GM18951 (cell line): Measurements from ENCODE around the gene MATN1.

Experiments
- POLR2A ChIP-seq: IDR thresholded peaks from 4 replicates; pipeline ENCODE4 v1.6.1; 2011; ENCODE audit warnings: mild to moderate bottlenecking; ENCODE audit not compliant: insufficient read length, insufficient read depth; ENCODE audit errors: extremely low read depth
- in situ Hi-C: fragments of 300-500 bp; cut with MboI; formaldehyde crosslinking; loops from one replicate; pipeline ENCODE4 v1.12.0; 2022; ENCODE audit warnings: low sequenced_read_pairs, mixed read lengths, inconsistent platforms; ENCODE audit not compliant: unreplicated experiment

The MATN1 gene

GRCh38 chr1:30721812-30722537 is 1.4 kb downstream of the MATN1 start:
- TF ChIP-seq POLR2A = no peak
- in situ Hi-C loops = loop anchor here (5.0 to 10.0 kb wide), 2 partner anchors 40 to 193 kb away; no protein-coding TSS in a partner anchor

GRCh38 chr1:30721341-30721793 is 2.0 kb downstream of the MATN1 start:
- no peak for TF ChIP-seq POLR2A
- in situ Hi-C loops = loop anchor here (5.0 to 10.0 kb wide), 2 partner anchors 41 to 193 kb away; no protein-coding TSS in a partner anchor

GRCh38 chr1:30720271-30721223 is 2.8 kb downstream of the MATN1 start:
- TF ChIP-seq POLR2A = no peak
- in situ Hi-C loops = loop anchor here (5.0 to 10.0 kb wide), 2 partner anchors 42 to 194 kb away; no protein-coding TSS in a partner anchor

DNA sequence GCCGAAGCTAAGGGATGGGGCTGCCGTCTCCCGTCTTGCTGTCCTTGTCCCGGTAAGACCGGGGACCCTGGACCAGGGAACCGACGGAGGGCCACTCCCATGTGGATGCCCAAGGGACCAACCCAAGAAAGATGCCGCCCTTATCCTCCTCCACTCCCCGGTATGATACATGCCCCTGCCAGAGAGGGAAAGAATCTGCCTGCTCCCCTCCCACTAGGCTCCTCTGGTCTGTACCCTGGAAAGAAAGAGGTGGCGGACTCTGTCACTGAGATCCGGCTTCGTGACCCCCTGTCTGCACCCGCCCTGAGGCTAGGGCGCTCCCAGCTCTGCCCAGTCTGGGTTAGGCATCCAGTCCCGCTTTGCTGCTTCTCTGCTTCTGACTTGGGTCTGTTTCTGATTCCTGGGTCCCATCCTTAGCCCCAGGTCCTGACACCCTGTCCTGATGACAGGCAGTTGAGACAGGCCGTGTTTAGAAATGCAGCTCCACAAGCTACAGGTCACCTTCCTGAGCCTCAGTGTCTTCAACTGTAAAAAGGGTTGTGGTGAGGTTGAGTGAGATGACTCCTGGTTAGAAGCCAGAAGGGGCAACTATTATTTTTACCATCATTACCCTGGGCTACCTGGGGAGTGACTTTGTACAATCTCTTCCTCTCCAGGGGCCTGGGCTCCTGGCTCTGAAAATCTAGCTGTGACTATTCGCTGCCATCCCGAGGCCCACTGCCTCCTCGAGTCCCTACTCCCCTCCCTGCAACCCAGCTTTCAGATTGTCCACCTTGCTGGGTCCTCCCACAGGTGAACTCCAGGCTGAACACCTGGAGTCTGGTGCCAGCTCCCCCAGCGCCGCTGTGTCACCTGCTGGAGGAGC is 3.7 kb downstream of the MATN1 start:
- no peak for TF ChIP-seq POLR2A
- in situ Hi-C loops = loop anchor here (5.0 to 10.0 kb wide), 2 partner anchors 43 to 195 kb away; no protein-coding TSS in a partner anchor

DNA sequence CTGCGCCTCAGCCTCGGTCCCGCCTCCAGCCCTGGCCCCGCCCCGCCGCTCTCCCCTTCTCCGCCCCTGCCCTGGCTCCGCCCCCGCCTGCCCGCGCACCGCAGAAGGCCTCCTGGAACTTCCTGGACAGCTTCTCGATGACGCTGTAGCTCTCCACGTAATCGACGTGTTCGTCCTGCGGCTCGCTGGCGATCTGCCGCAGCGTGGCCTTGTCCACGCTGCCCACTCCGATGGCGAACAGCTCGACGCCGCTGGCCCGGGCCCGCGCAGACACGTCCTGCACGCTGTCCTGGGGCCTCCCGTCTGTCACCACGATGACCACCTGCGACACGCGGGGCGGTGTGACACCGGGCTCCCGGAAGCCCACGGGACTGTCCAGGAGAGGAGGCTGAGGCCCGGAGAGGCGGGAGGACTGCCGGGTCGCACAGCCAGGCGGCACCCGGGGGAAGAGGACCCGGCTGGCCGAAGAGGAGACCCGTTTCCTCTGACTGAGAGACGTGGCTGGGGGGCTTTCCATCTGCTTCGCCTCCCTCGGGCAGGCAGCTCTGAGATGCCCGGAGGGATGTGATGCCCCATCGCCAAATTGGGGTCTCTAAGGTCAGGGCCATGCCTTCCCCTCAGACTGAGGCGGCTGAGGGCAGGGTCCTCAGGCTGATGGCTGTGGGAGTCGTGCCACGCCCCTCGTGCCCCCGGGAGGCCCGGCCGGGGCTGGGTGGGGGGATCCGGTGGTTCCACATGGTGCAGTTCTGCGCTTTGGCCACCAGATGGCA is 4.6 kb downstream of the MATN1 start:
- in situ Hi-C loops = no loop called here
- peak; percentile 78 for TF ChIP-seq POLR2A

DNA sequence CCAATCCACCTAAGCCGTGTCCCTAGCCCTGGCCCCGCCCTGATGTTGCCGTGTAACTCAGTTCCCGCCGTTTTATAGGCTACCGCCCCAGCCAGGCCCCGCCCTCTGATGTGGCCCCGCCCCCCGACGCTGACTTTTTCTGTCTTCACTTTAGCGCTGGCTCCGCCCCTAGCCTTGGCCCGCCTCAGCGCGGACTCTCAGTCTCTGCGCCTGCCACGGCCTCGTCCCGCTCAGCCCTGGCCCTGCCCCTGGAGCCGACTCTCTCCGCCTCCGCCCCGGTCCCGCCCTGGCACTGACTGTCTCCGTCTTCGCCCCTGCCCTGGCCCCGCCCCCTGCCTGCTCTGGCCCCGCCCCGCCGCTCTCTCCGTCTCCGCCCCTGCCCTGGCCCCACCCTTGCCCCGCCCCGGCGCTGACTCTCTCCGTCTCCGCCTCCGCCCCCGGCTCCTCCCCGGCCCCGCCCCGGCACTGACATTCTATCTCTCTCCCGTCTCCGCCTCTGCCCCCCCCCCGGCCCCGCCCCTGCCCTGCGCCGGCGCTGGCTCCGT is 5.2 kb downstream of the MATN1 start:
- no peak for TF ChIP-seq POLR2A
- in situ Hi-C loops = no loop called here

DNA sequence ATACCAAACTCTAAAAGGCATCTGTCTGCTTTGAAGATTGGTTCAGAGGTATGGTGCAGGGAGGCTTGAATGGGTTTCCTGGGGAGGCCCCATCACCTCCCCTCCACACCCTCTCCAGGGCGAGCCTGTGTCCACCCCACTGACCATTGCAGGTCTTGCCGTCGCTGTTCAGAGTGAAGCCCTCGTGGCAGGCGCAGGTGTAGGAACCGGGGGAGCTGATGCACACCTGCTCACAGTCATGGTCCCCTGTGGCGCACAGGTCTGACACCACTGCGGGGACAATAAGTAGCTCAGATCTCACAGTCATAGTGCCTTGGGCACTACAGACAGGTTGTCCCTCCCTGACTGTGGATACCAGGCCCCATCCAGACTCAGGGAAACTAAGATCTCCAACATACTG is 6.7 kb downstream of the MATN1 start:
- no peak for TF ChIP-seq POLR2A
- in situ Hi-C loops = no loop called here

DNA sequence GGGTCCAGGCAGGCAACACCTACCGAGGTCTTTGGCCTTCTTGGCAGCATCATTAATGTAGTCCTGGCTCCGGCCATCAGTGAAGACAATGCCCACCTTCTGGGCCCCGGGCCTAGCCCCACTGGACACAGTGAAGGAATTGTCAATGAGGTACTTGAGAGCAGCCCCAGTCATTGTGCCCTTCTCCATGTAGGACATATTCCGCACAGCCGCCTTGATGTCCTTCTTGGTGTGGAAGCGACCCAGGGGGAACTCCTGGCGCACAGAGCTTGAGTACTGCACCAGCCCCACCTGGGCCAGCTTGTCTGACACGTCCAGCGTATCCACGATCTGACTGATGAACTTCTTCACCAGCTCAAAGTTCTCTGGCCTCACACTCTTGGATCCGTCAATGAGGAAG is 7.5 kb downstream of the MATN1 start:
- no peak for TF ChIP-seq POLR2A
- in situ Hi-C loops = no loop called here

- in situ Hi-C loops = no loop called here
- TF ChIP-seq POLR2A = no peak
Observed at GRCh38 chr1:30715216-30715615, 8.2 kb downstream of the MATN1 start.

DNA sequence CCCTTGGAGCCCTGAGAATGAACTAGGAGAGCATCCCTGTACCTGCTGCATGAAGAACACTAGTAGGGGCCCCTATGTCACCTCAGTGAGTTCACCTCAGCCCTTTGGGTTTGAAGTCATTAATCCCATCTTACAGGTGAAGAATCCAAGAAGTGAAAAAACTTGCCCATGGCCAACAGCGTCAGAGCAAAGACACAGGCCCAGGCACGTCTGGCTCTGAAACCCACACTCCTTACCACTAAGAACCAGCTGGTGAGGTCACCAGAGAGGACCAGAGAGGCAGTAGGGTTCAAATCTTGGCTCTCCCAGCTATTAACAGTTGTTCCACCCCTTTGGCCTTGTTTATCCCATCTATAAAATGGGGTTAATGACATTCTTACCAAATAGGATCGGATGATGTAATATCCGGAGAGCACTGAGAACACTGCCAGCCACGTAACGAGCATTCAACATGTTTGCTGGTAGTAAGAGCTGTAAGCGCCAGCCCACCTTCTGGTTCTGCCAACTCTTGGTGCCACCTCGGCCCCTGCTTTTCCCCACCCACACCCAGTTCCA is 8.8 kb downstream of the MATN1 start:
- in situ Hi-C loops = no loop called here
- TF ChIP-seq POLR2A = no peak

DNA sequence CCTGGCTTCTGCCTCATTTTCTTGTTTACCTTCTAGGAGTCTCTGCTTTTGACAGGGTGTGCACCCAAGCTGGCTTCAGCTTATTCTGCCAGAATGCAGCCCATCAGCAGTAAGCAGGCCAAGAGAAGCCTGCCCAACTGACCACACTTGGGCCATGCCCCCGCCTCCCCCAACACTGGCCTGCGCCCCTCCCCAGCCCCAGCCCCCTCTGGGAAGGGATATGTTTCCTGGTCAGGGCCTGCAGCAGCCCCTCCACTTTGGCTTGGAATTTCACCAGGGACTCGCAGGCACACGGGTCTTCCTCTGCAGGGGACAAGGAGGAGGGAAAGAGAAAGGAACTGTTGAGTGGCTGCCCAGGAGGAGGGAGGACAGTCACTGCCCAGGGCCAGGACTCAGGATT is 9.4 kb downstream of the MATN1 start:
- in situ Hi-C loops = no loop called here
- no peak for TF ChIP-seq POLR2A

GRCh38 chr1:30713311-30713710 is 10.1 kb downstream of the MATN1 start:
- TF ChIP-seq POLR2A = no peak

DNA sequence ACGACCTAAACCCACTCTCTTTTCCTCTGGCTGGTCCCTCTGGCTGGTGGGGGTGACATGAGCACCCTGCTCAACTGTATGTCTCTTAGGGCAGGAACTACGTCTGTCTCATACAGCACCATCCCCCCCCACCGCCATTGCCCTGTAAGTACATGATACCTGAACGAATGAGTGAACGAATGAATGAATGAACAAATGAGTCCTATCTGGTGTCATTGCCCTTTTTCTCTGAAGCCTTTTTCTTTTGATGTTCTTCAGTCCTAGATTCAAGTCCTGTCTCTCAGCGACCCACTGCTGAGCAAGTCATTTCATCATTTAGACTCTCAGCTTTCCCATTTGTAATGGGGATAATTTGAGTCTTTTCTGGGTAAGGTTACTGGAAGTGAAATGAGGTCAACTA is 10.8 kb downstream of the MATN1 start:
- in situ Hi-C loops = no loop called here
- TF ChIP-seq POLR2A = no peak

More at GRCh38 chr1:30713311-30713710, 10.1 kb downstream of the MATN1 start:
- in situ Hi-C loops = no loop called here
